ENCODE results near the gene IRX4. TPM values are rescaled to one million over a fixed set of nuclear protein-coding genes. Genes with fewer than 3 reads are reported as not detected.
A peak's percentile ranks its signal among the peaks of the same experiment; 100 is the strongest.

IRX4 gene
- total RNA-seq, 2 donors from 2014 or later: 0.22 TPM; not detected in 1

DNA sequence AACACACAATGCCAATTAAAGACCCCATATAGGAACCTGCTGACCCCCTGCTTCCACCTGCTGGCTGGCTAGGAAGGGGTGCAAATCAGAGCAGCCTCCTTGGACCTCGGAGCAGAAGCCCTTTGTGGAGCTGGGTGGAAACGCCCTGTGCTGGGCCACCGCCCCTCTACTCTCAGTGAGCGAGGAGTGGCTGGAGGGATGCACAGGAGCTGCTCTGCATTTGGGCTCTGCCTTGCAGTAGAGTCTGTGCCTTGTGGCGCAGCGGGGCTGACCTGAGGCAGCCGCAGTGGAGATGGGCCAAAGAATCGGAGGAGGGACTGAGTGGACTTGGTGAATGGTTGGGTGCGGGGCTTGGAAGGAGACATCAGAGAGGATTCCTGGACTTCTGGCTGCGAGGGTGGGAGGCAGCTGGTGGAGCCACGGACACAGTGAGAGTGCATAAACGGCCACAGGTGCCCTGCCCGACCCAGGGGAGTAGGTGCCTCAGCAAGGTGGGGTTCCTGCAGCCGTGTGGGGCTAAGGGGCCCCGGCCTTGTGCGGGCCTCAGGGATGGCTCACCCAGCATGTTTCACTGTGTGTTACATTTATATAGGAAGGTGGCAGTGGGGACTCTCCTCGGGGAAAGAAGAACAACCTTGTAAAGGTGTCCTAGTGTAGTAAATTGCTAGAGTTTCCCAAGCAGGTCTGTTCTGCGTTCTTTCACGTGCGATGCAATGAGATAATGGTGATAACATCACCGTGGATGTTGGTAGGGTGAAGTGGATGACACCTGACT, 14.1 kb upstream of the IRX4 start:
- no peaks in the 10 kb centered on the region for H3K36me3 ChIP-seq (ENCODE audit: control insufficient read depth, insufficient read depth, low read length)
- H3K4me1 ChIP-seq (ENCODE audit: control insufficient read depth, insufficient read depth, low read length): no peaks in the 10 kb centered on the region
- DNase-seq: no peak
- TF ChIP-seq, protein P1, sequence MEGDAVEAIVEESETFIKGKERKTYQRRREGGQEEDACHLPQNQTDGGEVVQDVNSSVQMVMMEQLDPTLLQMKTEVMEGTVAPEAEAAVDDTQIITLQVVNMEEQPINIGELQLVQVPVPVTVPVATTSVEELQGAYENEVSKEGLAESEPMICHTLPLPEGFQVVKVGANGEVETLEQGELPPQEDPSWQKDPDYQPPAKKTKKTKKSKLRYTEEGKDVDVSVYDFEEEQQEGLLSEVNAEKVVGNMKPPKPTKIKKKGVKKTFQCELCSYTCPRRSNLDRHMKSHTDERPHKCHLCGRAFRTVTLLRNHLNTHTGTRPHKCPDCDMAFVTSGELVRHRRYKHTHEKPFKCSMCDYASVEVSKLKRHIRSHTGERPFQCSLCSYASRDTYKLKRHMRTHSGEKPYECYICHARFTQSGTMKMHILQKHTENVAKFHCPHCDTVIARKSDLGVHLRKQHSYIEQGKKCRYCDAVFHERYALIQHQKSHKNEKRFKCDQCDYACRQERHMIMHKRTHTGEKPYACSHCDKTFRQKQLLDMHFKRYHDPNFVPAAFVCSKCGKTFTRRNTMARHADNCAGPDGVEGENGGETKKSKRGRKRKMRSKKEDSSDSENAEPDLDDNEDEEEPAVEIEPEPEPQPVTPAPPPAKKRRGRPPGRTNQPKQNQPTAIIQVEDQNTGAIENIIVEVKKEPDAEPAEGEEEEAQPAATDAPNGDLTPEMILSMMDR (conservative IDR thresholded peaks at IDR 0.05): no peak
- H3K9me3 Mint-ChIP-seq: no peaks in the 10 kb centered on the region
- H3K27ac Mint-ChIP-seq: no peak overlapping the region
- no peak overlapping the region for H3K4me3 ChIP-seq (ENCODE audit: low read length)
- H3K4me1 Mint-ChIP-seq: no peaks in the 10 kb centered on the region
- H3K36me3 Mint-ChIP-seq (ENCODE audit: low read depth): no peaks in the 10 kb centered on the region
- WGBS, 2 experiments (ENCODE audit: insufficient coverage in 1 of 2, insufficient read length in 1 of 2): 93 to 98% methylated on average over 14 to 21 of the region's 21 CpGs
- no peak overlapping the region for H3K9ac ChIP-seq (ENCODE audit: extremely low read depth, low read length, poor library complexity, severe bottlenecking)
- H3K27me3 Mint-ChIP-seq (ENCODE audit: insufficient read depth): peaks cover 42% of the 10 kb centered on the region
- peaks cover 26% of the 10 kb centered on the region for H3K27me3 ChIP-seq (ENCODE audit: control insufficient read depth, insufficient read depth, low read length, poor library complexity, severe bottlenecking)
- H3K27ac ChIP-seq (ENCODE audit: low read depth, low read length): no peak overlapping the region
- no peak overlapping the region for H3K4me3 Mint-ChIP-seq
- H3K9me3 ChIP-seq (ENCODE audit: control insufficient read depth, low read length): no peaks in the 10 kb centered on the region

DNA sequence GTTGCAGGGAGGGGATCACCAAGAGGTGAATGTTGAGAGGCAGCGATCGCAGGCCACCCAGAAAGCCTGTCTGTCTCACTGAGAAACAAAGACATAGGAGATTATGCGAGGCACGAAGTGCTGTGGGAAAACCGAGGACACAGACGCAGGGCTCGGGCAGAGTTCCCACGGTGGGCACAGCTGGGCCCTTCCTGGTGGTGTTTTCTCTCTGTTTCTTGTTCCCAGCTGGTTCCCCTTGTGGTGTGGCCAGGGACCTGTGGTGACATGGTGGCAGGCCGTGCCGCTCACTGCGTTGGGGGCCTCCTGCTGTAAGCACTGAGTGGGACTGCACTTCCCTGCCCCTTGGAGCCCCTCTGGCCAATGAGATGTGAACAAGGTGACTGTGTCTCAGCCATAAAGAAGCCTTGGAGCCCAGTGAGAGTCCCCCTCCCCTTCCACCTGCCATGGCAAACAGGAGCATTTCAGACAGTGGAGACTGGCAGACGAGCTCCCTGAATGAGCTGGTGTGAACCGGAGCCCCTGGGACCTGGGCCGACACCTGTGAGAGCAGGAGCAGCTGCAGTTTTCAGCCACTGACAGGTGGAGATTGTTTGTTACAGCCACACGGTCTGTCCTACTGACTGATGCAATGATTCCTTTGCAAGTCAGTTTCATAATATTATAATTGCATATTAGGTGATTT, 13.2 kb upstream of the IRX4 start:
- Histone ChIP-seq H3K4me3 (ENCODE audit: low read length) (no peak overlapping the region), H3K4me1 (ENCODE audit: control insufficient read depth, insufficient read depth, low read length) (no peaks in the 10 kb centered on the region), H3K36me3 (ENCODE audit: control insufficient read depth, insufficient read depth, low read length) (no peaks in the 10 kb centered on the region), H3K27ac (ENCODE audit: low read depth, low read length) (peak overlapping the region; percentile 53), H3K9me3 (ENCODE audit: control insufficient read depth, low read length) (no peaks in the 10 kb centered on the region), H3K27me3 (ENCODE audit: control insufficient read depth, insufficient read depth, low read length, poor library complexity, severe bottlenecking) (peaks cover 32% of the 10 kb centered on the region), H3K9ac (ENCODE audit: extremely low read depth, low read length, poor library complexity, severe bottlenecking) (no peak overlapping the region)
- no peaks in the 10 kb centered on the region for H3K9me3 Mint-ChIP-seq
- 79 to 83% methylated on average over 14 to 15 of the region's 15 CpGs for WGBS, 2 experiments (ENCODE audit: insufficient coverage in 1 of 2, insufficient read length in 1 of 2)
- H3K27me3 Mint-ChIP-seq (ENCODE audit: insufficient read depth): peaks cover 47% of the 10 kb centered on the region
- H3K27ac Mint-ChIP-seq: no peak overlapping the region
- no peaks in the 10 kb centered on the region for H3K4me1 Mint-ChIP-seq
- no peak for DNase-seq
- no peak overlapping the region for H3K4me3 Mint-ChIP-seq
- H3K36me3 Mint-ChIP-seq (ENCODE audit: low read depth): no peaks in the 10 kb centered on the region
- TF ChIP-seq, protein P1 (conservative IDR thresholded peaks at IDR 0.05): no peak

DNA sequence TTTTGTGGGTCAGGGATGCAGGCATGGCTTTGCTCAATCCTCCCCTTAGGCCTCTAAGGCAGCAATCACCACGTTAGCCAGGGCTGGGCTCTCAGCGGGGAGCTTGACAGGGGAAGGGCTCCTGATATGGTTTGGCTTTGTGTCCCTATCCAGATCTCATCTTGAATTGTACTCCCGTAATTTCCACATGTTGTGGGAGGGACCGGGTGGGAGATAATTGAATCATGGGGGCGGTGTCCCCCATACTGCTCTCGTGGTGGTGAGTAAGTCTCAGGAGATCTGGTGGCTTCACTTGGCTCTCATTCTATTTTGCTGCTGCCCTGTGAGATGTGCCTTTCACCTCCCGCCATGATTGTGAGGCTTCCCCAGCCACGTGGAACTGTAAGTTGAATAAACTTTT, 11.5 kb upstream of the IRX4 start:
- Mint-ChIP-seq H3K36me3 (ENCODE audit: low read depth) (no peaks in the 10 kb centered on the region), H3K4me3 (no peak overlapping the region), H3K27me3 (ENCODE audit: insufficient read depth) (peaks cover 63% of the 10 kb centered on the region), H3K27ac (no peak overlapping the region), H3K4me1 (no peaks in the 10 kb centered on the region), H3K9me3 (no peaks in the 10 kb centered on the region)
- Histone ChIP-seq H3K4me3 (ENCODE audit: low read length) (no peak overlapping the region), H3K9me3 (ENCODE audit: control insufficient read depth, low read length) (no peaks in the 10 kb centered on the region), H3K27me3 (ENCODE audit: control insufficient read depth, insufficient read depth, low read length, poor library complexity, severe bottlenecking) (peaks cover 46% of the 10 kb centered on the region), H3K36me3 (ENCODE audit: control insufficient read depth, insufficient read depth, low read length) (no peaks in the 10 kb centered on the region), H3K27ac (ENCODE audit: low read depth, low read length) (no peak overlapping the region), H3K9ac (ENCODE audit: extremely low read depth, low read length, poor library complexity, severe bottlenecking) (no peak overlapping the region), H3K4me1 (ENCODE audit: control insufficient read depth, insufficient read depth, low read length) (no peaks in the 10 kb centered on the region)
- WGBS, 2 experiments (ENCODE audit: insufficient coverage in 1 of 2, insufficient read length in 1 of 2): 74 to 77% methylated on average over 5 to 8 of the region's 8 CpGs
- DNase-seq: no peak
- TF ChIP-seq, protein P1 (conservative IDR thresholded peaks at IDR 0.05): no peak

Measured in endodermal cell (in vitro differentiated cells).